Activated CD4-positive, alpha-beta T cell treated with anti-CD3 and anti-CD28 coated beads for 36 hours (primary cell): ENCODE results near the gene P2RY2. TPM values are rescaled to one million over a fixed set of nuclear protein-coding genes. Genes with fewer than 3 reads are reported as not detected.
"Not testable (repeated sequence)": the region's sequence is repeated elsewhere in the genome, so short reads cannot be mapped to it uniquely, and the experiment has no call there.

Experiments used
- ATAC-seq: fragments of 200-7000 bp; cut with Tn5 transposase; one replicate; pipeline ENCODE4 v1.10.0; 2021; ENCODE audit warnings: mild to moderate bottlenecking, moderate library complexity
- CTCF ChIA-PET: fragments of 350-600 bp; sonication (Branson Sonifier 250); formaldehyde crosslinking; loops from one replicate; lab custom pipeline; 2021; ENCODE audit warnings: antibody characterized with exemption; lab: Charles Lee
- POLR2A ChIA-PET: fragments of 350-600 bp; sonication (Branson Sonifier 250); formaldehyde crosslinking; loops from one replicate; lab custom pipeline; 2021; ENCODE audit warnings: antibody characterized with exemption, inconsistent platforms; lab: Charles Lee
- DNase-seq: peaks from one replicate; pipeline ENCODE4 v3.0.0-alpha.2; 2020
- H3K27ac Mint-ChIP-seq: one replicate; pipeline ENCODE4 v1.8.0; 2021; ENCODE audit warnings: mixed read lengths
- H3K27me3 Mint-ChIP-seq: one replicate; pipeline ENCODE4 v1.8.0; 2021; ENCODE audit warnings: mixed read lengths
- H3K36me3 Mint-ChIP-seq: one replicate; pipeline ENCODE4 v1.8.0; 2021; ENCODE audit warnings: low read depth, mixed read lengths
- H3K4me1 Mint-ChIP-seq: one replicate; pipeline ENCODE4 v1.8.0; 2021; ENCODE audit warnings: mixed read lengths
- H3K4me3 Mint-ChIP-seq: one replicate; pipeline ENCODE4 v1.8.0; 2021; ENCODE audit warnings: mild to moderate bottlenecking, moderate library complexity, mixed read lengths
- H3K9me3 Mint-ChIP-seq: one replicate; pipeline ENCODE4 v1.8.0; 2021; ENCODE audit warnings: low read depth, mixed read lengths
- intact Hi-C, 2 experiments: fragments of 100-400 bp; cut with DNase I in 1 of 2; cut with micrococcal nuclease in 1 of 2; formaldehyde crosslinking; loops; one replicate each; pipeline versions ENCODE4 v1.14.2 to v1.15.1; 2022 to 2024; cut with DNase I, micrococcal nuclease
- total RNA-seq, 2 experiments: library from RNA; stranded (reverse); gene quantifications; one replicate each; pipeline ENCODE4 v1.2.3, GENCODE V29; 2021

P2RY2 gene
- total RNA-seq, 2 experiments from 2014 or later = not detected

DNA sequence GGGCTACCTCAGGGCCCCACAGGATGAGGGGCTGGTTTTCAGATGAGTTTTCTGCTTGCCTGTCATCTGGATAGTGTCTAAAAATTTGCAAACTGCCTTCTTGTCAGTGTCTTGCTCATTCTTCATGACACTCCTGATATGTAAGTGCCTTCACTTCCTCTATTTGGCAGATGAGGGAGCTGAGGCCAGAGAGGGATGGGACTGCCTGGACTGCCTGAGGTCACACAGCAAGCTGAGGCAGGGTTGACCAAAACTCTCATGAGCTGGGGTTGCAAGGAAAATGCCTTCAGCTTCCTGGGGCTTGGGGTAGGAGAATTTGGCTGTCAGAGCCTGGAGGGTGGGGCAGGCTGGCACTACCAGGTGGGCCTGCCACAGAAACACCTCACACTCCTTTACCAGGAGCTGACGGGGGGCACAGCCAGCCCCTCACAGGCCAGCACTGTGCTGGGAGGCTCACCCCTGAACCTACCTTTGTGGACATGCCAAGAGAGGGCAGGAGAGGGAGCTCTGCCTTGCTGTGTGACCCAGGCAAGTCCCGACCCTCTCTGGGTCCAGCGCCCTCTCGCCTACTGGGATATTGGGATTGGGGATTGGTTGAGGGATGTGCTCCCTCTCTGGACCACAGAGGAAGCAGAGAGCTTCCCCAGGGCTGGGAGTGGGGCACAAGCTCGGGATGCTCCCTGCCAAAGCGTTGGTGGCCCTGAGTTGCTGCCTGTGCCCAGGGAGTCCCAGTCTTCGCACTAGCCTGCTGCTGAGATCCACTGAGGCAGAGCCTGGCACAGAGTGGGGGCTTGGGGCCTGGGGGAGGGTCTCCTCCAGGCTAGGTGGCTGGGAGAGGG, 52.2 kb downstream of the P2RY2 start:
- Mint-ChIP-seq H3K4me1 (no peaks in the 10 kb centered on the region), H3K27ac (no peak overlapping the region), H3K9me3 (no peaks in the 10 kb centered on the region), H3K27me3 (peaks cover 4% of the 10 kb centered on the region), H3K36me3 (no peaks in the 10 kb centered on the region), H3K4me3 (no peak overlapping the region)
- POLR2A ChIA-PET = no interaction called here
- no peak for ATAC-seq
- CTCF ChIA-PET = interaction anchor here (0.7 kb wide), 2 partner anchors 66 to 402 kb away, joined by 3 read pairs; no protein-coding TSS in a partner anchor
- intact Hi-C loops = no loop called here
- no peak for DNase-seq

- Mint-ChIP-seq H3K36me3 (no peaks in the 10 kb centered on the region), H3K27ac (no peak overlapping the region), H3K4me1 (no peaks in the 10 kb centered on the region), H3K9me3 (no peaks in the 10 kb centered on the region), H3K27me3 (peaks cover 4% of the 10 kb centered on the region), H3K4me3 (no peak overlapping the region)
- POLR2A ChIA-PET = no interaction called here
- no peak for DNase-seq
- intact Hi-C loops = no loop called here
- CTCF ChIA-PET = interaction anchor here (0.7 kb wide), 1 partner anchor 403 kb away, joined by 3 read pairs; no protein-coding TSS in a partner anchor
- no peak for ATAC-seq
Measured at GRCh38 chr11:73270855-73271477, 52.9 kb downstream of the P2RY2 start.

DNA sequence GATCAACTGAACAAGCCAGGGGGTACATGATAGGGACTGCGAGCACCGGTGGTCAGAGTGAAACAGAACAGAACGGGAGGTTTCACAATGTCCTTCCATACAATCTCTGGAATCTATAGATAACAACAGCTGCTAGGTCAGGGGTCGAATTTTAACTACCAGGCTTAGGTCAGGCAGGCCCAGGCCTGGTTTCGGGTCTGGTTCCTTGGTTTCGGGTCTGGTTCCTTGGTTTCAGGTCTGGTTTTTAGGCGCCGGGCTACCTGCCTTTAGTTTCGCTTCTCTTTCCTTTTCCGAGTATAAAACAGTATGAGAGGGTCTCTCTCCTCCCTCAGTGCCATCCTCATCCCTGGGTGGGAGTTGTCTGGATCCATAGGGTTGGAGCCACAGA, 53.4 kb downstream of the P2RY2 start:
- H3K4me1 Mint-ChIP-seq, H3K4me3 Mint-ChIP-seq, H3K36me3 Mint-ChIP-seq, POLR2A ChIA-PET, DNase-seq, intact Hi-C loops, ATAC-seq, H3K27me3 Mint-ChIP-seq, H3K9me3 Mint-ChIP-seq, H3K27ac Mint-ChIP-seq: not testable (repeated sequence)
- CTCF ChIA-PET = interaction anchor here (1.0 kb wide), 1 partner anchor 8 kb away, joined by 3 read pairs; no protein-coding TSS in a partner anchor

DNA sequence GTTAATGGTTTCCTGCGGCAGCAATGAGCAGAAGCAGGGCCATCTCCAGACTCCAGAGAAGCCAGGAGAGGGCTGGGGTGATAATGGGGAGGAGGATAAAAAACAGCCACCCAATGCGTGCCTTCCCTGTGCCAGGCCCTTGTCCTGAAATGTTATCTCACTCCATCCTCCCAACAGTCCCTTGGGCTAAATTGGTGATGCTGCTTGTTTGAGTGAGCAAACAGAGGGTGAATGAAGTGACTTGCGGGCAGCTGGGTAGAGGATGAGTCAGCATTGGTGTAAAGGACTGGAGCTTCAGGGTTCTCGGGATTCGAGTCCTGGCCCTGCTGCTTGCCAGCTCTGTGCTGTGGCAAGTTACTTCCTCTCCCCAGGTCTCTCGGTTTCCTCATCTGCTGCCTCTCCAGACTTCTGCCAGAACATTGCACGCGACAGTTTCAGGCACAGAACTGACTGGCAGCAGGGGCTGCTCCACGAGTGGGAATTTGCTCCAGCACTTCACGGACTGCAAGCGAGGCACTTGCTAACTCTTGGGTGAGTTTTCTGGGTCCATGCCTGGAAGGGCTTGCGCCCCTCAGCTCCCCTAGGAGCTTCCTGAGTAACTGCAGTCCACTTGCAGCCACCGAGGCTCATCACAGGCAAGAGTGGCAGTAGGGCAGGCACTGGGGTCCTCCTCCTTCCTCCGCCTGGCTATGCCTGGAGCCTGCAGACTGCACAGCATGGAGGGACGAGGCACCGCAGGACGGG, 54.0 kb downstream of the P2RY2 start, which contains the start of gene P2RY6:
Gene P2RY6 (plus strand): TSS at position 403 of the 744 bp plus-strand sequence. CDS start 24,181 bp downstream, outside the sequence.
- intact Hi-C loops = no loop called here
- DNase-seq (no peak), ATAC-seq (no peak)
- Mint-ChIP-seq H3K4me1 (no peaks in the 10 kb centered on the region), H3K36me3 (no peaks in the 10 kb centered on the region), H3K4me3 (no peak within 1 kb of the TSS), H3K9me3 (no peaks in the 10 kb centered on the region), H3K27me3 (peaks cover 2% of the 10 kb centered on the region), H3K27ac (no peak within 1 kb of the TSS)
- ChIA-PET POLR2A (no interaction called here), CTCF (interaction anchor here (1.0 kb wide), 1 partner anchor 9 kb away, joined by 3 read pairs; no protein-coding TSS in a partner anchor)

DNA sequence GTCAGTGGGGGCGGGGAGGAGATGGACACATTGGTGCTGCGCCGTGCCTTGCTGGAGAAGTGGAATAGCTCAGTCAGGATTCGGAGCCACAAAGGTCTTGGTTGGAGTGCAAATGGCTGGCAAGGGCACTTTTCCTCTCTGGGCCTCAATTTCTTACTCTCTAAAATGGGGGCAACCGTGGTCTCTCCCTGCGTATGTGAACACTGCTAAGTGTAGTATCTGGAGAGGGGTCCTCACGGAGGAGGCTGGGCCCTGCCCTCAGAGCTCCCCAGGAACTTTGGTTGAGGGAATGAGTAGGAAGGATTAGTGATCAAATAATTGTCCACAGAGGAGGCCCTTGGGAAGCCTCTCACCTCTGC, 54.6 kb downstream of the P2RY2 start:
- POLR2A ChIA-PET = no interaction called here
- DNase-seq = no peak
- no peaks in the 10 kb centered on the region for H3K36me3 Mint-ChIP-seq
- H3K27ac Mint-ChIP-seq = no peak overlapping the region
- no peak for ATAC-seq
- H3K27me3 Mint-ChIP-seq = peaks cover 2% of the 10 kb centered on the region
- CTCF ChIA-PET = interaction anchor here (1.0 kb wide), 1 partner anchor 9 kb away, joined by 3 read pairs; no protein-coding TSS in a partner anchor
- H3K4me3 Mint-ChIP-seq = no peak overlapping the region
- no peaks in the 10 kb centered on the region for H3K9me3 Mint-ChIP-seq
- H3K4me1 Mint-ChIP-seq = no peaks in the 10 kb centered on the region
- intact Hi-C loops = no loop called here

- intact Hi-C loops = no loop called here
- no peaks in the 10 kb centered on the region for H3K4me1 Mint-ChIP-seq
- ATAC-seq (no peak), DNase-seq (no peak)
- no peak overlapping the region for H3K4me3 Mint-ChIP-seq
- CTCF ChIA-PET = interaction anchor here (0.7 to 1.0 kb wide), 2 partner anchors 96 to 183 kb away, joined by 3 to 5 read pairs; no protein-coding TSS in a partner anchor
- H3K9me3 Mint-ChIP-seq = no peaks in the 10 kb centered on the region
- POLR2A ChIA-PET = no interaction called here
- peaks cover 2% of the 10 kb centered on the region for H3K27me3 Mint-ChIP-seq
- no peak overlapping the region for H3K27ac Mint-ChIP-seq
- no peaks in the 10 kb centered on the region for H3K36me3 Mint-ChIP-seq
Measured at GRCh38 chr11:73273222-73273895, 55.3 kb downstream of the P2RY2 start.

GRCh38 chr11:73274191-73274590, 56.1 kb downstream of the P2RY2 start:
- POLR2A ChIA-PET = interaction anchor here (0.6 kb wide), 1 partner anchor 35 kb away, joined by 3 read pairs; no protein-coding TSS in a partner anchor
- H3K27ac Mint-ChIP-seq, intact Hi-C loops, H3K27me3 Mint-ChIP-seq, DNase-seq, H3K4me3 Mint-ChIP-seq, ATAC-seq, H3K4me1 Mint-ChIP-seq, H3K9me3 Mint-ChIP-seq, H3K36me3 Mint-ChIP-seq: not testable (repeated sequence)
- CTCF ChIA-PET = interaction anchor here (0.7 to 1.1 kb wide), 3 partner anchors 13 to 182 kb away, joined by 3 to 5 read pairs (median 3); no protein-coding TSS in a partner anchor

DNA sequence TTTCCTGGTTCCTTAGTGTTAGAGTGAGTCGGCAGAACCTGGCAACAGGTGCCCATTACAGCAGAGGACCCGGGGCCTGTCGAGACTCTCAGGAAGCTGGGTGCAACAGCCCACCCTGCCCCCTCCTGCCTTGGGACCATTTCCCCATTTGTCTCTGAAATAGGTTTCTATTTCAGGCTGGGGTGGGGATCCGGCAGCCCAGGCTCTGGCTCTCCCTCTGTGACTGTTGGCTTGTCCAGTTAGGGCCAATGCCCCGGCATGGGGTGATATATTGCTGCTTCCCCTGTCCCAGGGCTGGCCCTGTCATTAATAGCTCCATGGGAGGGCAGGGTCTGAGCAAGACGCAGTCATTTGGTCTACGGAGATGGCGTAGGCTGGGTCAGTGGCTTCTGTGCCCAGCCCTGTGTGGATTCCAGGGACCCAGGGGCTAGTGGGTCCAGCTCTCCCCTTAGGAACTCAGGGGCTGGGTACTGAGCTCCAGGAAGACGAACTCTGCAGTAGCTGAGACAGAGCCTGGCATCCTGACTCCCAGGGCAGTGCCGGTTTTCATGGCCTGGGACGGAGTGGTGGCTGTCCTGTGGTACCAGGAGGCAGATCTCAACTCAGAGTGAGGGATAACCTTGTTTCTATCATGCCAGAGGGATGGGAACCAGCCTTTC, 56.8 kb downstream of the P2RY2 start:
- intact Hi-C loops = no loop called here
- Mint-ChIP-seq H3K9me3 (no peaks in the 10 kb centered on the region), H3K4me3 (no peak overlapping the region), H3K27ac (no peak overlapping the region), H3K36me3 (no peaks in the 10 kb centered on the region), H3K4me1 (no peaks in the 10 kb centered on the region), H3K27me3 (peaks cover 2% of the 10 kb centered on the region)
- CTCF ChIA-PET = interaction anchor here (1.1 kb wide), 1 partner anchor 12 kb away, joined by 3 read pairs; no protein-coding TSS in a partner anchor
- ATAC-seq (no peak), DNase-seq (no peak)
- POLR2A ChIA-PET = interaction anchor here (0.6 kb wide), 1 partner anchor 35 kb away, joined by 3 read pairs; no protein-coding TSS in a partner anchor

DNA sequence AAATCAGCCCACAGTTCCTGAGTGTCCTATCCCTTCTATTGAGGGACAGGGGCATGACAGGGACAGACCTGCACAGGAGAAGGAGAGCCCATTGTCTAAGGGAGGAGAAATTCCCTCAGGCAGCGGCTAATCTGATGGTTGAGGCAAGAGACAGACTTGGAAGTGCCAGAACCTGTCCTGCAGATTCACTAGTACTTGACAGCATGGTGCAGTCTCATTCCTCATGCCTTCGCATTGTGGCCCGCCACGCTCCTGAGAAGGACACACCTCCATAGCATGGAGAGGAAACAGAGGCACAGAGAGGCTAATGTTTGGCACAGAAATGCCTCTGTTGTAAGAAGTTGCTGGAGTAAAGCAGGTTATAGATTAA, 57.3 kb downstream of the P2RY2 start:
- Mint-ChIP-seq H3K36me3 (no peaks in the 10 kb centered on the region), H3K27ac (no peak overlapping the region), H3K4me3 (no peak overlapping the region), H3K27me3 (peaks cover 2% of the 10 kb centered on the region), H3K4me1 (no peaks in the 10 kb centered on the region), H3K9me3 (no peaks in the 10 kb centered on the region)
- intact Hi-C loops = no loop called here
- ChIA-PET CTCF (no interaction called here), POLR2A (no interaction called here)
- ATAC-seq = no peak
- DNase-seq = no peak

DNA sequence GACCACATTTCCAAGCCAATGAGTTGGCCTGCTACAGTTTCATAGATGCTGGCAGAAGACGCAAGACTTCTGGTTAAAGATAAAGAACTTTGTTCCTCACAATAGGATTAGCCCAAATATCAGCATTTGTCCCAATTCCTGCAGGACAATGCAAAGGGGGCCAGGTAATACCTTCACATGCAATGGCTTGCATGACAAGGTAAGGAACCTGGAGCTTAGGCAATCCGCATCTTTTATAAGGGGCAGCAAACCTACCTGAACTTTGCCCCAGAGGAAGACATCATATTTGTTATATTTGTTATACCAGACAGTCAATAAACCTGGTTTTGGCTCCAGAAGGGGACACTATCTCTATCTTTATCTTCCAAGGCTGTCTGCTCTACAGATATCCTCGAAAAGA, 59.4 kb downstream of the P2RY2 start:
- H3K27ac Mint-ChIP-seq = no peak overlapping the region
- intact Hi-C loops = no loop called here
- ChIA-PET CTCF (no interaction called here), POLR2A (no interaction called here)
- no peak for DNase-seq
- peaks cover 2% of the 10 kb centered on the region for H3K27me3 Mint-ChIP-seq
- H3K4me1 Mint-ChIP-seq = no peaks in the 10 kb centered on the region
- no peaks in the 10 kb centered on the region for H3K9me3 Mint-ChIP-seq
- no peaks in the 10 kb centered on the region for H3K36me3 Mint-ChIP-seq
- no peak for ATAC-seq
- H3K4me3 Mint-ChIP-seq = no peak overlapping the region
